CD4-positive, alpha-beta T cell treated with Interleukin-4 for 1 hour (primary cell): ENCODE measurements around the gene GALR2.

ENCODE experiments used
- DNase-seq, 2 donors: peaks; one replicate each; pipeline ENCODE4 v3.0.0-alpha.2; 2020 to 2022

The GALR2 gene

DNA sequence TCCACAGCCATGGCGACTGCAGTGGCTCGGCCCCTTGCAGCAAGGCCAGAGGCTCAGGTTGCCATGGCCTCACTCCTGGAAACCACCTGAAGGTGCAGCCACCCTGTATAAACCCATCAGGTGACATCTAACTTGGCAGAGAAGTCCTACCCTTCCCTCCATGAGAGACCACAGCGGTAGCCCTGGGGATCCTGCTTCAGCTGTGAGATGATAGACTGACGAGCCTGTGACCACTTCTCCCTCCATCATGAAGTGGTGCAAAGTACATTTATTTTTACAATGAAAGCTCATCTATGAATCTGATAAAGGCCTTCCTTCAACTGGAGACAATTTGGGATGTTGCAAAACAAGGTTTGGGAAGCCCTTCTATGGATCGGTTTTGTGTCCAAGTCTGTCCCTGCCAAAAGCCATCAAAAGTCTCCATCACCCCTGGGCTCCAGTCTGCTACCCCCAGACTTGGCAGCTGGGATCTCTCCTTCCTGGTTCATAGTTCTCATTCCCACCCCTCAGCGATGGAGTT is 6.2 kb downstream of the GALR2 start:
- no peak for DNase-seq

- DNase-seq = no peak
Observed at GRCh38 chr17:76081295-76082210, 7.0 kb downstream of the GALR2 start.

- DNase-seq = no peak
Observed at GRCh38 chr17:76082326-76083251, 8.0 kb downstream of the GALR2 start.

- no peak for DNase-seq
Observed at GRCh38 chr17:76083536-76084182, 9.1 kb downstream of the GALR2 start.

- no peak for DNase-seq
Observed at GRCh38 chr17:76085066-76085730, 10.6 kb downstream of the GALR2 start.

- no peak for DNase-seq
Observed at GRCh38 chr17:76085731-76086366, 11.3 kb downstream of the GALR2 start.

- no peak for DNase-seq
Observed at GRCh38 chr17:76086384-76086783, 11.8 kb downstream of the GALR2 start.

DNA sequence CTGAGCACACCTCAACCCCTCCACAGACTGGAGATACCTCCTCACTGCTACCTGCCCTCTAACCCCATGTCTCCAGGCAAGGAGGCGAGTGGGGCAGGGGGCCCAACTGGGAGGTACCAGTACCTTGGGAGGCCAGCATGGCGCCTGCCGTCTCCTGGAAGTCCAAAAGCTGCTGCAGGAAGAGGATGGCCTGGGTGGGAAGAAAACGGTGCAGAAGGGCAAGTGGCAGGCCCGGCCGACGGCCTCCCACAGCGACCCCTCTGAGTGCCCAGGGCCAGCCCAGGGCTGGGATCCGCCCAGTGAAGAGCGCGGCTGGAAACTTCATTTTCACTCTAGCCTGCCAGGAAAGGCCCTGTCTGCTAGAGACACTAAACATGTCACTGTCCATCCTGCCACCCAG is 12.9 kb downstream of the GALR2 start:
- no peak for DNase-seq

- no peak for DNase-seq
Observed at GRCh38 chr17:76088041-76088867, 13.7 kb downstream of the GALR2 start.

GRCh38 chr17:76088868-76089576 is 14.4 kb downstream of the GALR2 start:
- no peak for DNase-seq

DNA sequence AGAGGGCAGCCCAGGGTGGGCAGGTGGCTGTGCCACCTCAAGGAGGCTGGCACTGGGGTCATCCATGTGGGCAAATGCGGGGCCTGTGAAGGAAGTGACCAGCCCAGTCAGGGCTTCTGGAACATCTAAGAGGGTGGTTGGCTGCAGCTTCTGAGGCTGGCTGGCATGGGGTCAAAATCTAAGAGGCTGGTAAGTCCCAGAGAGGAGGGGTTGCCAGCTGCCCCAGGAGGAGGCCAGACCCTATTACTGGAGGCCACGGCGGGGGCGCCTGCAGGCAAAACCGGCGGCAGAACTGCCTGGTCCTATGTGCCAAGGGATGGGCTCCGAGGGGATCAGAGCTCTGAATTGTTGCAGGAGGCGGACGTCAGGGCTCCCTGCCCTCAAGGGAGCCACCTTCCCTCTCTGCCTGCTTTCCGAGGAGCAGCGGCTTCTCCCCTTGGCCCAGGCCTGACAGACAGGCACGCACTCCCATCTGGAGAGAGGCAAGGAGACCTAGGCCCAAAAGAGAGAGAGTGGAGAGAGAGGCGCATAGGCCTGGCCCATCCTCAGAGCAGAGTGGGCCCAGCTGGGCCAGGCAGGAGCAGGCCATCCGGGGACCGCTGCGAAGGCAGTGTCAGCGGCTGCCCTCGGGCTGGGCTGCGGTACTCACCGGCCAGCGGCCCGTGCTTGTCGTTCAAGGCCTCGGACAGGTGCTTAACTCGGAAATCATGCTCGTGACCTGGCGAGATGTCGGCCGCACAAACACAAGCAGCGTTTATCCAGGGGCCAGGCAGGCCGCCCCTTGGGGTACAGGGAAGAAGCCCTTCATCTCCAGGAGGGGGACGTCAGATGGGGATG is 15.3 kb downstream of the GALR2 start:
- DNase-seq = no peak

DNA sequence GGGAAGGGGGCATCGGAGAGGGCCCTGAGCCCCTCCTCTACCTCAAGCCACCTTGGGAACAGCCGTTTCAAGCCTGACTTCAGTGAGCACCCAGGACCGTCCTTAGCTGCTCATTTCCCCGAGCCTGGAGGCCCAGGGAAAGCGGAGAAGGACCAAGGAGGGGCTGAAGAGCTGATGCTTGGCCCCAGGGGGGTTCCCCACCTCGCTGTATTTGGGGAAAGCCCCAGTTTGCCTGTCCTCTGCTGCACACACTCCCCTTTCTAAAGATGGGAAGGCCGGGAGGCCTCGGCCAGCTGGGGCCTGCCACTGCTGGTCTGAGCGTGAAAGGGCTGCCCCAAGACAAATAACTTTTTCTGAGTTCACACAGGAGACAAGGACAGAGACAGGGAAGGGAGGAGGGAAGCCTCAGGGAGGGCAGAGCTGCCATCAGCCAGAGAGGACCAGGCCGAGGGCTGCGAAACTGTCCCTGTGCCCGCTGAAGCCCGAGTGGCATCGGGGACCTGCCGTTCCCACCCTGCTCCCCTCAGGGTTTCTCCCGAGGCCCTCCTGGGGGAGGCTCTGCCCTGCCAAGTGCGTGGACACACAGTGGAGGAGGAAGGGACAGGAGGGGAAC is 16.0 kb downstream of the GALR2 start:
- no peak for DNase-seq

DNA sequence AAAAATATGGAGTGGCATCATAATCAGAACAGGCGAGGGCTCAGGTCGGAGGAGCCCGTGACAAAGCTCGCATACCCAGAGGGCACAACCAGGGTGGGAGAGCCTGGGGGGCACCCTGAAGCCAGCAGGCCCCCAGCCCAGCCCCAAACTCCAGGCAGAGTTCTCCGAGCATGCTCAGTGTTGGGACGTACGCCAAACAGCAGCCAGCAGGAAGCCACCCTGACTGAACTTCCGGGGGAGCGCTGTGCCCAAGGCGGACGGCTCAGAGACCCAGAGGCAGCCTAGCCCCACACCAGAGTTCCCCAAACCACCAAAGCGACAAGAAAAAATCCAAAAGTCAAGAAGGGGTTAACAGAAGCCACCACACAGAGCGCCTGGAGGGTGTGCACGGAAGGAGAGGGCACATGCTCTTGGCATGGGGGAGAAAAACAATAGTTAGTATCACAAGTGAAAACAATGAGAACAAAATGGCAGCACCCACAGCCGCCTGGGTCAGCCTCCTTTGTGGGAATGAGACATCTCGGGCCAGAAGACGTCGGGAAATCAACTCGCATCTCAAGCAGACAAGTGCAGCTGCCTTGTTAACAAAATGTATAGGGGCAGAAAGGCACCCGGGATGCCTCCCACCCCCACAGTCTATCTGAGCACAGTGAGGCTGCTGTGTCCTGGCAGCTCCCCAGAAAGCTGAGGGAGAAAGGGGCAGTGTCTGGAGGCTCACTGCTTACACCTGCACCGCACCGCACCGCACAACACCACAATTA is 17.1 kb downstream of the GALR2 start:
- DNase-seq = no peak

DNA sequence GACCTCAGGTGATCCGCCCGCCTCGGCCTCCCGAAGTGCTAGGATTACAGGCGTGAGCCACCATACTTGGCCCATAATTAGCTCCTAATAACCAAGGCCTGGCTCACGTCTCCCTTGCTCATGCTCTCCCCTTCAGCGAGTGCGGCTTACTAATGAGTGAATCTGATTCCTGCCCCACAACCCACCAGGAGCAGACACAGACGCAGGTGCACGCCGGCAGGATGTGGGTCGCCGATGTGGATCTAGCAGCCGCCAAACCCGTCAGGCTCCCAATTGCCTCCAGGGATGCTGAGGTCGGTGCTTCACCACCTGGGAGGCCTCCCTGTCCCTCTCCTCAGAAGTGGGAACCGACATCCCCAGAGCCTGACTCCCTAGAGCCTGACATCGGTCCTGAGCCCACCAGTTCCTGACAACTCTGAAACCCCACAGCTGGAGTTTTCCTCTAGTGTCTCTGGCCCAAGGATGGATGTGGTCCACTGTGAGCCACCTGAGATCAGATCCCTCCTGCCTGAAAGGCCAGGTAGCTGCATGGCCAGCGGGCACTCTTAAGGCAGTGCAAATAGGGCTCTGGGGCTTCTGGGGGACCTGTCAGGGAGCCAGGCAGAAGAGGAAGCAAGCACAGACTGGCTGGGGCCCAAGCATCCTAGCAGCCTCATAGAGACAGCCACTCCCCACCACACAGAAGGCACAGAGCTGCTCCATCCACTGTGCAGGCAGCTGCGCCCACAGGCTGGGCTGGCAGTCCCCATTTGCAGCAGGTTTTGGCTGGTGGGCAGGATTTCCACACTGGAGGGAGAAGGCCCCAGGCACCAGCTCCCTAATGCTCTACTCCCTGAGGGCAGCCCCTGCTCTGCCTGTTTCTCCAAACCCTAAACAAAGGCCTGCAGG is 18.2 kb downstream of the GALR2 start:
- DNase-seq = no peak

- DNase-seq = no peak
Observed at GRCh38 chr17:76094046-76094445, 19.5 kb downstream of the GALR2 start.

DNA sequence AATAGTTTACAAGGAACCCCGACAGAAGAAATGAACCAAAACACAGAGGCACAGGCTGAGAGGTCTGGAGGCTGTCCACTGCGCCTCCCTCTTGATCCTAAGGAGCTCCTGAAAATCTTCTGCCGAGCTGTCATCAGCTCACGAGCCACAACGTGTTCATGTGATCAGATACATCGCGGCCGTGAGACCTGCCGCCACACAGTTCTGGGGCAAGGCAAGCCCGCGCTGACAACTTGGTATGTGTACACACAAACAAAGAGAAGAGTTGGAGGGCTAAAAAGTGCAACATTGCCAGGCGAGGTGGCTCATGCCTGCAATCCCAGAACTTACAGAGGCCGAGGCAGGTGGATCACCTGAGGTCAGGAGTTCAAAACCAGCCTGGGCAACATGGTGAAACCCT is 21.4 kb downstream of the GALR2 start:
- no peak for DNase-seq

DNA sequence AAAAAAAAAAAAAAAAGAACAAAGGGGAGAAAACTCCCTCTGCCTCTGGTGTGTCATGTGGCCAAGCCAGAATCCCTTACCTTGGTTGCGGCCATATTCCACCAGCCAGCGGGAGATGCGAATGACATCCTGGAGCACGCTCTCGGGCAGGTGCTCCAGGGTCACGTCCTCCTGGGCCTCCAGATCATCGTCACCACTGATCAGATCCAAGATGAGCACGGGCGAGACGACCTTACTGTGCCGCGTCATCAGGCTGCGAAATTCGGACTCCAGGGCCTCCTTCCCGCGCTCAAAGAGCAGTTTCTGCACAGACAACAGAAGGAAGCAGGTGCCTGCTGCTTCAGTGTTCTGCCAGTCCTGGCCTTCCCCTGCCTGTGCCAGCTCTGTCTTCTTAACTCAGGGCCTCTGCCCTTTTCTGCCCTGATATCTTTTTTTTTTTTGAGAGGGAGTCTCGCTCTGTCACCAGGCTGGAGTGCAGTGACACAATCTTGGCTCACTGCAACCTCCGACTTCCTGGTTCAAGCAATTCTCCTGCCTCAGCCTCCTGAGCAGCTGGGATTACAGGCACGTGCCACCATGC is 23.2 kb downstream of the GALR2 start:
- no peak for DNase-seq
